GDM1 (cell line): ENCODE data around the gene RDH16.
"Not testable (repeated sequence)": the region's sequence is repeated elsewhere in the genome, so short reads cannot be mapped to it uniquely, and the experiment has no call there.

ENCODE experiments used
- DNase-seq: peaks from one replicate; lab custom pipeline; 2025; lab: John Stamatoyannopoulos, UW

Gene RDH16

GRCh38 chr12:56989861-56990610 lies 32.6 kb upstream of the RDH16 start:
- DNase-seq = no peak

- DNase-seq = peak; percentile 89
These were observed 30.9 kb upstream of the RDH16 start for GRCh38 chr12:56988207-56988739.

GRCh38 chr12:56987551-56988053 lies 30.2 kb upstream of the RDH16 start:
- peak; percentile 59 for DNase-seq

- no peak for DNase-seq
These were observed 29.6 kb upstream of the RDH16 start for GRCh38 chr12:56987011-56987410.

GRCh38 chr12:56985714-56986113 lies 28.3 kb upstream of the RDH16 start:
- not testable (repeated sequence) for DNase-seq

GRCh38 chr12:56983386-56983785 lies 26.0 kb upstream of the RDH16 start:
- no peak for DNase-seq

GRCh38 chr12:56982578-56983236 lies 25.3 kb upstream of the RDH16 start:
- not testable (repeated sequence) for DNase-seq

GRCh38 chr12:56980941-56981530 lies 23.6 kb upstream of the RDH16 start:
- DNase-seq = no peak

GRCh38 chr12:56980268-56980667 lies 22.9 kb upstream of the RDH16 start:
- no peak for DNase-seq

GRCh38 chr12:56979628-56980027 lies 22.2 kb upstream of the RDH16 start:
- no peak for DNase-seq

GRCh38 chr12:56978397-56979138 lies 21.2 kb upstream of the RDH16 start:
- DNase-seq = no peak

GRCh38 chr12:56977361-56977760 lies 20.0 kb upstream of the RDH16 start:
- DNase-seq = not testable (repeated sequence)

GRCh38 chr12:56974224-56974623 lies 16.8 kb upstream of the RDH16 start:
- DNase-seq = not testable (repeated sequence)

GRCh38 chr12:56968910-56969309 lies 11.5 kb upstream of the RDH16 start:
- not testable (repeated sequence) for DNase-seq

- DNase-seq = not testable (repeated sequence)
These were observed 8.7 kb upstream of the RDH16 start for GRCh38 chr12:56965997-56966642.

GRCh38 chr12:56965124-56965523 lies 7.7 kb upstream of the RDH16 start:
- DNase-seq = not testable (repeated sequence)

- not testable (repeated sequence) for DNase-seq
These were observed 6.1 kb upstream of the RDH16 start for GRCh38 chr12:56963557-56963956.

GRCh38 chr12:56962247-56962646 lies 4.8 kb upstream of the RDH16 start:
- DNase-seq = not testable (repeated sequence)

GRCh38 chr12:56958422-56958821 lies 1.0 kb upstream of the RDH16 start:
- DNase-seq = no peak

- DNase-seq = no peak
These were observed 1.7 kb downstream of the RDH16 start for GRCh38 chr12:56955631-56956256.

- DNase-seq = no peak
These were observed 2.5 kb downstream of the RDH16 start for GRCh38 chr12:56954958-56955355.
